Prostate gland (tissue), 2 donors: ENCODE measurements around the gene MYO5C. TPM values are rescaled to one million over a fixed set of nuclear protein-coding genes. Genes with fewer than 3 reads are reported as not detected.

ENCODE experiments used
- DNase-seq: peaks from one replicate; pipeline ENCODE4 v3.0.0-alpha.2; 2019; ENCODE audit warnings: low spot score
- H3K27ac ChIP-seq, 2 donors: fragments of 200-600 bp; sonication (generic); 2 replicates each; pipeline ENCODE4 v1.5.1; 2017 to 2019
- H3K27me3 ChIP-seq: fragments of 200-600 bp; sonication (generic); replicated peaks from 2 replicates; pipeline ENCODE4 v1.5.1; 2019; ENCODE audit not compliant: insufficient read depth
- H3K36me3 ChIP-seq, 2 donors: fragments of 200-600 bp; sonication (generic); 1 replicate in 1 of 2; 2 replicates in 1 of 2; pipeline versions ENCODE4 v1.5.1 to v1.8.1; 2017 to 2019
- H3K4me1 ChIP-seq: fragments of 200-600 bp; sonication (generic); replicated peaks from 2 replicates; pipeline ENCODE4 v1.5.1; 2019
- H3K4me3 ChIP-seq, 2 donors: fragments of 200-600 bp; sonication (generic); 2 replicates each; pipeline ENCODE4 v1.5.1; 2017 to 2019
- H3K9me3 ChIP-seq: fragments of 200-600 bp; sonication (generic); 2 replicates; pipeline ENCODE4 v1.5.1; 2017
- CTCF ChIP-seq, 4 experiments: fragments of 200-600 bp in 2 of 4; fragments of 450-650 bp in 2 of 4; sonication (generic) in 2 of 4; IDR thresholded peaks; 1 replicate in 3 of 4; 2 replicates in 1 of 4; pipeline ENCODE4 v1.5.1; 2016 to 2019; ENCODE audit warnings: antibody characterized with exemption in 4 of 4, mild to moderate bottlenecking in 2 of 4, moderate library complexity in 2 of 4
- POLR2A ChIP-seq: fragments of 450-650 bp; IDR thresholded peaks from one replicate; pipeline ENCODE4 v1.6.1; 2016; ENCODE audit warnings: antibody characterized with exemption, mild to moderate bottlenecking
- POLR2AphosphoS5 ChIP-seq: sonication (generic); formaldehyde crosslinking; IDR thresholded peaks from one replicate; pipeline ENCODE4 v1.6.1; 2017; ENCODE audit warnings: antibody characterized with exemption
- WGBS: methylation state at CpG from one replicate; pipeline ENCODE4 v1.1.5; 2018; 5-methylcytosine and 5-hydroxymethylcytosine counted together
- intact Hi-C: fragments of 100-400 bp; cut with DNase I; formaldehyde crosslinking; loops from one replicate; pipeline ENCODE4 v1.14.2; 2022
- microRNA counts, 2 donors: library from miRNA; unstranded; fragments of <30 nt; microRNA quantifications; one replicate each; lab custom pipeline; 2016 to 2017
- microRNA-seq: library from miRNA; unstranded; fragments of <30 nt; microRNA quantifications from one replicate; pipeline ENCODE4, GENCODE V29; 2016
- small RNA-seq, 2 donors: library from RNA; depleted of rRNA; stranded (forward); fragments of <200 nt; gene quantifications; one replicate each; pipeline ENCODE3, GENCODE V24; 2016
- total RNA-seq, 2 donors: library from RNA; depleted of rRNA; stranded (reverse); fragments of >200 nt; gene quantifications; one replicate each; pipeline ENCODE4 v1.1.0, GENCODE V29; 2016

The MYO5C gene
- total RNA-seq, 2 donors from 2014 or later: 53.5 to 59.9 TPM

DNA sequence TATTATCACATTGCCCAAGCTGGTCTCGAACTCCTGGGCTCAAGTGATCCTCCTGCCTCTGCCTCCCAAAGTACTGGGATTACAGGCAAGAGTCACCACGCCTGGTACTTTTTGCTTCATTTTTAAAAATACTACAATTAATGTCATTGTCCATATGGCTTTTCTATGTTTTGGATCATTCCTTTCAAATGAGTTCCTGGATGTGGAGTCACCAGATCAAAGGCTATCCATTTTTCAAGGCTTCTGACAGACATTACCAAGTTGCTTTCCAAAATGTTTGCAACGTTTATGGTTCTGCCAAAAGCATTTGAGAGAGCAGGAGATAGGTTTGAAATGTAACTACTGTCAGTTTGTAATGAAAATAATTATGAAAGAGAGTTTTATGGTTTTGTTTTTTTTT, 148.8 kb downstream of the MYO5C start:
- H3K36me3 ChIP-seq: peaks cover 0 to 5% of the 10 kb centered on the region in 2 donors
- intact Hi-C loops: no loop called here
- WGBS: 74% methylated on average over 3 of the region's 3 CpGs
- no peak for DNase-seq
- H3K9me3 ChIP-seq: no peaks in the 10 kb centered on the region
- TF ChIP-seq POLR2A (no peak), POLR2AphosphoS5 (no peak), CTCF (IDR thresholded peaks at IDR 0.05) (no peak)
- no peak overlapping the region for H3K27ac ChIP-seq
- H3K4me1 ChIP-seq: no peaks in the 10 kb centered on the region
- no peak overlapping the region for H3K4me3 ChIP-seq
- no peaks in the 10 kb centered on the region for H3K27me3 ChIP-seq

DNA sequence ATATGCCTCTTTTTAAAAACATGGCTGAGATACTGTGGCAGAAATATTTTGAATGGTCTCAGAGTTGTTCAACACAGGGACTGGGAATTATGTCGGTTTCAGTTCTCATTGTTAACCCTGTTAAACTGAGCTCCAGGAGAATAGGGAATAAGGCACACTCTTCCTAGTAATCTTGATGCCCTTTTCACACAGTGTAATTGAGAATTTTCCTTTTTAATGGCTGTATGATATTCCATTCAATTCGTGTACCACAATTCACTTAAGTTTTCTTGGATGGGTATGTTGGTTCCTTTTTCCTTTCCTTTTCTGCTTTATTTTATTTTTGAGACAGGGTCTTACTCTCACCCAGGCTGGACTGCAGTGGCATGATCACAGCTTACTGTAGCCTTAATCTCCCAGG, 149.3 kb downstream of the MYO5C start:
- Histone ChIP-seq H3K4me3 (no peak overlapping the region), H3K27ac (no peak overlapping the region), H3K27me3 (no peaks in the 10 kb centered on the region), H3K36me3 (peaks cover 0 to 5% of the 10 kb centered on the region in 2 donors), H3K9me3 (no peaks in the 10 kb centered on the region), H3K4me1 (no peaks in the 10 kb centered on the region)
- no peak for DNase-seq
- intact Hi-C loops: no loop called here
- TF ChIP-seq POLR2AphosphoS5 (no peak), CTCF (IDR thresholded peaks at IDR 0.05) (no peak), POLR2A (no peak)
- 100% methylated on average over 2 of the region's 2 CpGs for WGBS

GRCh38 chr15:52144656-52145178, 150.9 kb downstream of the MYO5C start:
- TF ChIP-seq POLR2A: no peak
- TF ChIP-seq CTCF (IDR thresholded peaks at IDR 0.05): no peak
- TF ChIP-seq POLR2AphosphoS5: no peak
- intact Hi-C loops: loop anchor here (5.0 kb wide), 1 partner anchor 257 kb away; no protein-coding TSS in a partner anchor
- Histone ChIP-seq H3K27ac (no peak overlapping the region), H3K4me1 (no peaks in the 10 kb centered on the region), H3K4me3 (no peak overlapping the region), H3K9me3 (no peaks in the 10 kb centered on the region), H3K36me3 (peaks cover 0 to 5% of the 10 kb centered on the region in 2 donors), H3K27me3 (no peaks in the 10 kb centered on the region)
- 90% methylated on average over 7 of the region's 7 CpGs for WGBS
- no peak for DNase-seq

DNA sequence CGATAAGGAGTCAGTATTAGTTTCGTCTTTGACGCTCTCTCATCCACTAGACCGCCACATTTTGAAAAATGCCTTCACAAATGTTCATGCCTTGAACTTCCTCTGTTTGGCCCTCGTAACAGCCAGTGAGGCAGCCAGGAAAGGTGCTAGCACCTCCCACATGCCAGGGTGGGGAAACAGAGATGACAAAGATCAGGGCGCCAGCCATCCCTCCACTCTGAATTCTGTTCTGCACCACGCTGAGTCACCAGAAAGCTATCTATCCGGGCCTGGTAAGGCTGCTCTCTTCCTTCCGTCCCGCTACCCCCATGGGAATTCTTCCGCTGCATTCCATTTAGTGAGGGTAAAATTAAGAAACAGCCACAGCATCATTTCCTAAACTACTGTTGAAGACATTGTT, 151.7 kb downstream of the MYO5C start:
- no peaks in the 10 kb centered on the region for H3K4me1 ChIP-seq
- H3K27me3 ChIP-seq: no peaks in the 10 kb centered on the region
- WGBS: 82% methylated on average over 11 of the region's 11 CpGs
- H3K4me3 ChIP-seq: no peak overlapping the region
- H3K27ac ChIP-seq: no peak overlapping the region
- H3K36me3 ChIP-seq: no peaks in the 10 kb centered on the region
- no peaks in the 10 kb centered on the region for H3K9me3 ChIP-seq
- no peak for DNase-seq
- intact Hi-C loops: loop anchor here (5.0 kb wide), 1 partner anchor 257 kb away; no protein-coding TSS in a partner anchor
- no peak for TF ChIP-seq CTCF (IDR thresholded peaks at IDR 0.05)
- TF ChIP-seq POLR2A: no peak
- TF ChIP-seq POLR2AphosphoS5: no peak

MicroRNA genes within 50 kb of the gene (microRNA counts, 767-probe panel; counts per million panel counts)
- microRNA hsa-miR-1266 (lab: Ali Mortazavi, UCI): 0 to 431 counts per million in 2 donors

Small RNAs within 50 kb of the gene (microRNA-seq; reads per million reads assigned to microRNA genes)
- 0.84 reads per million, percentile 3 among the genes with 10 or more reads in this experiment for gene MIR1266

Small RNAs within 50 kb of the gene (small RNA-seq; reads per million reads assigned to genes)
- gene MIR1266 (1.5 to 2.1 reads per million in 2 donors), gene RF00019 (0 reads per million in 2 donors)

Other genes with a start within 250 kb of the MYO5C start
- under 1 TPM in 1 of 2 donors, not detected in 1; 0.55 TPM for gene BCL2L10, start 183.0 kb downstream of the MYO5C start, total RNA-seq
- gene GNB5, start 104.4 kb downstream of the MYO5C start, total RNA-seq: 10 to 100 TPM; 23.3 to 85.7 TPM
- gene MYO5A, start 233.1 kb upstream of the MYO5C start, total RNA-seq: 10 to 100 TPM; 24.9 to 41.9 TPM